Gastrocnemius medialis (tissue), 4 donors: ENCODE results near the gene HIP1R.

Source experiments
- CTCF ChIP-seq, 5 experiments: fragments of 450-650 bp in 3 of 5; fragments of 200-600 bp in 2 of 5; sonication (generic) in 2 of 5; IDR thresholded peaks in 4 of 5; conservative IDR thresholded peaks in 1 of 5; 1 replicate in 4 of 5; 2 replicates in 1 of 5; pipeline ENCODE4 v1.5.1; 2016 to 2019; ENCODE audit warnings: antibody characterized with exemption in 5 of 5, mild to moderate bottlenecking in 3 of 5, moderate library complexity in 3 of 5
- POLR2A ChIP-seq, 2 donors: fragments of 450-650 bp; IDR thresholded peaks; one replicate each; pipeline ENCODE4 v1.6.1; 2017; ENCODE audit warnings: antibody characterized with exemption in 2 of 2, mild to moderate bottlenecking in 2 of 2, moderate library complexity in 2 of 2

- no peak for TF ChIP-seq POLR2A (IDR thresholded peaks at IDR 0.05)
- TF ChIP-seq CTCF (IDR thresholded peaks at IDR 0.05 in 4 of 5, conservative IDR thresholded peaks at IDR 0.05 in 1 of 5), result no peak
These were observed 20.0 kb downstream of the HIP1R start for GRCh38 chr12:122855071-122855829.
